ENCODE data around the gene CFL1. TPM values are rescaled to one million over a fixed set of nuclear protein-coding genes. Genes with fewer than 3 reads are reported as not detected.

Gene CFL1
- total and polyA plus RNA-seq, 2 of the 8 experiments (the other 6 are each of a cell fraction or from before 2014, with no cell fraction given) = 1,252 to 1,365 TPM

- peaks cover 0 to 1% of the 10 kb centered on the region in 2 experiments; a peak in 1 of 4 replicates for H3K79me2 ChIP-seq (ENCODE audit: control insufficient read depth in 1 of 2, insufficient read depth in 2 of 2, low read length in 2 of 2)
- no peak overlapping the region; the same call in 1 of the 2 replicates for H4K8ac ChIP-seq (ENCODE audit: extremely low read depth, insufficient read depth, low read length)
- no peak overlapping the region for H3K4me3 ChIP-seq (ENCODE audit: extremely low read depth in 1 of 4, insufficient read depth in 2 of 4, low read depth in 3 of 4, low read length in 4 of 4)
- no peak overlapping the region for H3K14ac ChIP-seq (ENCODE audit: insufficient read length)
- H2BK20ac ChIP-seq (ENCODE audit: low read length) = no peak overlapping the region
- H2AK5ac ChIP-seq (ENCODE audit: low read depth, low read length) = no peak overlapping the region
- H3K27me3 ChIP-seq (replicated peaks in 1 of 4; ENCODE audit: control insufficient read depth in 3 of 4, extremely low read depth in 1 of 4, insufficient read depth in 3 of 4, low read length in 3 of 4) = peaks cover 0 to 22% (median 8%) of the 10 kb centered on the region in 4 experiments; a peak in 3 of 7 replicates
- peaks cover 4% of the 10 kb centered on the region; the same call in 1 of the 2 replicates for H3K23me2 ChIP-seq (ENCODE audit: low read depth, low read length)
- H3K4ac ChIP-seq (replicated peaks; ENCODE audit: insufficient read length, low read depth, low read length) = no peak overlapping the region
- no peak overlapping the region for H3K27ac ChIP-seq (ENCODE audit: low read depth, low read length)
- no peak overlapping the region for H4K5ac ChIP-seq (ENCODE audit: insufficient read length, low read depth, low read length)
- H3K9ac ChIP-seq (replicated peaks in 1 of 4; ENCODE audit: extremely low read depth in 1 of 4, low read depth in 3 of 4, low read length in 3 of 4) = no peak overlapping the region
- peaks cover 0 to 2% of the 10 kb centered on the region in 2 experiments for H4K20me1 ChIP-seq (replicated peaks in 1 of 2; ENCODE audit: control insufficient read depth in 1 of 2, insufficient read depth in 2 of 2, low read length in 2 of 2)
- H3K36me3 ChIP-seq (ENCODE audit: control insufficient read depth in 2 of 4, insufficient read depth in 4 of 4, low read length in 3 of 4) = peaks cover 5 to 17% (median 14%) of the 10 kb centered on the region in 4 experiments
- no peak overlapping the region for H3K23ac ChIP-seq (ENCODE audit: insufficient read length)
- no peak overlapping the region for H2BK120ac ChIP-seq (replicated peaks; ENCODE audit: low read depth, low read length)
- no peak overlapping the region for H2AFZ ChIP-seq (ENCODE audit: low read length)
- peaks cover 0 to 4% (median 3%) of the 10 kb centered on the region in 4 experiments; a peak in 5 of 7 replicates for H3K4me1 ChIP-seq (replicated peaks in 1 of 4; ENCODE audit: control insufficient read depth in 3 of 4, insufficient read depth in 4 of 4, low read length in 3 of 4)
- H3K4me2 ChIP-seq (ENCODE audit: insufficient read depth in 1 of 2, low read depth in 2 of 2, low read length in 2 of 2) = peak overlapping the region in 1 of 2 experiments; percentile 86; a peak in 2 of 4 replicates
- no peak overlapping the region for H2BK12ac ChIP-seq (ENCODE audit: low read depth, low read length)
- CTCF ChIA-PET (ENCODE audit: partially characterized antibody) = interaction anchor here (1.5 to 9.9 kb wide), 4 partner anchors 12 to 65 kb away, joined by 3 to 191 read pairs (median 37); partner anchors contain the start of genes CCDC85B and FIBP
- H3K56ac ChIP-seq (replicated peaks; ENCODE audit: insufficient read length, low read depth, low read length) = no peak overlapping the region
- DNase-seq (ENCODE audit: low read depth in 1 of 2, low spot score in 2 of 2) (no peak), FAIRE-seq (no peak)
- H3K79me1 ChIP-seq (ENCODE audit: low read depth, low read length) = no peaks in the 10 kb centered on the region; the same call in 1 of the 2 replicates
- POLR2A ChIA-PET (ENCODE audit: partially characterized antibody) = interaction anchor here (0.6 to 39.7 kb wide), 3 partner anchors 8 to 132 kb away, joined by 3 to 1071 read pairs (median 1071); partner anchors contain the start of genes CCDC85B, CFL1, CTSW and EFEMP2
- H3K18ac ChIP-seq (ENCODE audit: extremely low read depth, low read length) = no peak overlapping the region
- no peaks in the 10 kb centered on the region for H3K9me3 ChIP-seq (ENCODE audit: insufficient read depth in 2 of 2, low read depth in 1 of 2, low read length in 1 of 2)
- H2BK15ac ChIP-seq (ENCODE audit: low read length) = no peak overlapping the region
- 93% methylated on average over 21 of the region's 21 CpGs; no CpG with 5 or more reads in 1 of the 2 experiments for WGBS, 2 experiments (ENCODE audit: extremely low coverage in 1 of 2, insufficient coverage in 1 of 2, insufficient read length in 1 of 2, insufficient replicate concordance in 2 of 2, low coverage in 1 of 2, low lambda C conversion rate in 2 of 2, missing lambda C conversion rate in 1 of 2)
- H4K91ac ChIP-seq (replicated peaks; ENCODE audit: insufficient read length, low read length) = no peak overlapping the region
- H2BK5ac ChIP-seq (ENCODE audit: low read depth, low read length) = no peak overlapping the region
- no peak for TF ChIP-seq EGR1 (IDR thresholded peaks at IDR 0.05; ENCODE audit: borderline replicate concordance, low read depth, low read length)
- TF ChIP-seq ATF2 (IDR thresholded peaks at IDR 0.05; ENCODE audit: low read length) = no peak
- no peak for TF ChIP-seq SIRT6 (IDR thresholded peaks at IDR 0.05; ENCODE audit: low read length)
- TF ChIP-seq SP1 (IDR thresholded peaks at IDR 0.05; ENCODE audit: low read depth, low read length) = no peak
- TF ChIP-seq NRF1 (IDR thresholded peaks at IDR 0.05; ENCODE audit: low read depth, low read length) = no peak
- no peak for TF ChIP-seq CBX8 (IDR thresholded peaks at IDR 0.05; ENCODE audit: borderline replicate concordance, low read depth, low read length)
- no peak for TF ChIP-seq RBBP5 (IDR thresholded peaks at IDR 0.05; ENCODE audit: borderline replicate concordance, low read depth, low read length)
- no peak for TF ChIP-seq SRF (IDR thresholded peaks at IDR 0.05; ENCODE audit: low read depth, low read length)
- no peak for TF ChIP-seq BCL11A (IDR thresholded peaks at IDR 0.05; ENCODE audit: low read depth in 2 of 2, low read length in 2 of 2)
- TF ChIP-seq KDM1A (IDR thresholded peaks at IDR 0.05; ENCODE audit: borderline replicate concordance, low read length) = no peak
- no peak for TF ChIP-seq ASH2L (IDR thresholded peaks at IDR 0.05; ENCODE audit: low read length)
Measured at GRCh38 chr11:65866509-65867283, 8.7 kb upstream of the CFL1 start.

Data from H1 (cell line).